Skin of body (tissue), 2 donors: ENCODE data around the gene GEMIN4. TPM values are rescaled to one million over a fixed set of nuclear protein-coding genes. Genes with fewer than 3 reads are reported as not detected.
"Not testable (repeated sequence)": the region's sequence is repeated elsewhere in the genome, so short reads cannot be mapped to it uniquely, and the experiment has no call there.

ENCODE experiments used
- DNase-seq: peaks from one replicate; lab custom pipeline; 2025; lab: John Stamatoyannopoulos, UW
- total RNA-seq: library from RNA; depleted of rRNA; stranded (reverse); fragments of >200 nt; gene quantifications from one replicate; pipeline ENCODE4 v1.2.3, GENCODE V29; 2014

The GEMIN4 gene
- total RNA-seq, 1 donor from 2014 or later = 13.2 TPM

DNA sequence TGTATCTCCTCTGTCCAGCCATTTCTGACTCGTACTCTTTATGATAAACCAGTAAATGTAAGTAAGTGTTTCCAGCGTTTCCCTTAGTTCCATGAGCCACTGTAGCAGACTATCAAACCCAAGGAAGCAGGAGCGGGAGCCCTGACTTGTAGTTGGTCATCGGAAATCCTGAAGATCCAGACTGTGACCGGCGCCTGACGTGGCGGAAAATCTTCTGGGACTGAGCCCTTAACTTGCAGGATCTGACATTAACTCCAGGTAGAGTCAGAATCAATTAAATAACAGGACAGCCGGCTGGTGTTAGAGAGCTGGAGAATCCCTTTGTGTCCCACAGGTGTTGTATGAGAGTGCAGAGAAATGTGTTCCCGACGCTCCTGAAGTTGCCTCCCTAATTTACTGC, 26.0 kb upstream of the GEMIN4 start:
- DNase-seq = no peak

DNA sequence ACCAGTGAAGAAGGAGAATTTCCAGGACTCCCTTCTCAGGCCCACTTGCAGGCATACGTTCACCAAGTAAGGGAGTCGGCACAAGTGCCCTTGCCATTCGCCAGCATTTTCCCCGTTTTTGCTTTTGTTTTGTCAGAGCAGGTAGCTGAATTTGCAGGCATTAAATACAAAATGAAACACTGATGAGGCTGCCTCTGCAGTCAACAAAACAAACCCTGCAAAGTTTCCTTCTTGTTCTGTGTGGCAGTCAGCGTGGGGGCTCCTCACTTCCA, 22.2 kb upstream of the GEMIN4 start:
- DNase-seq = no peak

DNA sequence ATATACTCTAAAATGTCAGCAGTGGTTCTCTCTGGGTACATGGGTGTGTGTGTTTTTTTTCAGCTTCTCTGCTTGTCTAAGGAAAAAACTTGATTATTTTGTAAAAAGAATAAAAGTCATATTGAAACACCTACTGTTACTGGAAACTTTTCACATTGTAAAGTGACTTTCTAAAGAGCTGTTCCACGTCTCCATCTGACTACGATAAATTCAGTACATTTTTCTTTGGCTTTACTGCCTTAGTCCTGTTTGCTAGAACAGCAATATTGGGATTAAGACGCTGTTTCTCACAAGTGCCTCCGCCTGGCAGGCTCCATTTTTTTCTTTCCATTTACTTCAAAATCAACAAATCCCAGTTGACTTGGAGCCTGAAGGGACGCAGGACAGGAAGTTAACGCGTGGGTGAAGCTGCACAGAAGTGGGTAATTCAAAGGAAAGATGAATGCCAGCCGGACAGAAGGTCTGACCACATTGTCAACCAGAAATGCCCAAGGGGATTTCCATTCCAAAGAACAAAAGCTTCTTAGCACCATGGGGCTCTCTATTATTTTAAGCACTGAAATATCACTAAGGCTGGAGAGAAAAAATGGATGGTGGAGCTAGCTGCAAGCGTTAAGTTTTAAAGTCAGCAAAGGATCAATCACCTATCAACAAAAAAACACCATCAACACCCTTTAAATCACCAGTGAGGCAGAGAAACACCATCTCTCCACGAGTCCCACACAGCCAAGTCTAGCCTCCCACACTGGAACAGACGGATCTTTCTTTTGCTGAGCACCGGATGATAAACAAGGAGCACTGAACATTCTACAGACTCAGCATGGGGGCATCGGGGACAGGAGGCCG, 21.6 kb upstream of the GEMIN4 start:
- DNase-seq = no peak

DNA sequence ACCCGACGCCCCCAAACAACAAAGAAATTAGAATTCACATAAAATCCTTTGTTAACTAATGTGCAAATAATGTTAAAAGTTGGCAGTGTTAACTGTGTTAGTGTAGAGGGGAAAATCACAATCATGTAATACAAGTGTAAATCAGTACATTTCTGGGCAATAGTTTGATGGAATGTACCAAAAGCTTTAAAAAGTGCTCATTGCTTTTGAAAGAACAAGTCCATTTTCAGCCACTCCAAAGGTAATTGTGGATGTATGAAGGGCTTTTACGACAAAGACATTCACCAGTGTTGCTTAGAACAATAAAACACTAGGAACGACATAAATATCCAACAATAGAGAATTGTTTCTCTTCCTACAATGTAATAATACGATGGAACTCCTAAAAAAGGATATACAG, 21.0 kb upstream of the GEMIN4 start:
- DNase-seq = no peak

DNA sequence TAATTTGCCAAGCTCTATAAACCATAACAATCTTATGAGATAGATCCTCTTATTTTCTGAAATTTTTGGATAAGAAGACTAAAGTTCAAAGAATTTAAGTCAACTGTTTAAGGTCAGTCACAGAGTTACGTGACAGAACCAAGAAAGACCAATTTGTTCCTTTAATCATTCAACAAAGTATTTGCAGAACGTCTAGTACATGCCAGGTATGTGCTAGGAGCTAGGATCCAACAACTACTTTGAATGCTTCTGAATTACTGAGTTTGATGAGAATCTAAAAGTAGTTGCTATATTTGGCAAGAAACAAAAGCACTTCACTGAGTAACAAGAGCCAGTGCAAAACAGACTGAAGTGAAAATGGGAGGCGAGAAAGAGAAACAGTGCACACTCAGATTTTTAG, 15.0 kb upstream of the GEMIN4 start:
- DNase-seq = no peak

DNA sequence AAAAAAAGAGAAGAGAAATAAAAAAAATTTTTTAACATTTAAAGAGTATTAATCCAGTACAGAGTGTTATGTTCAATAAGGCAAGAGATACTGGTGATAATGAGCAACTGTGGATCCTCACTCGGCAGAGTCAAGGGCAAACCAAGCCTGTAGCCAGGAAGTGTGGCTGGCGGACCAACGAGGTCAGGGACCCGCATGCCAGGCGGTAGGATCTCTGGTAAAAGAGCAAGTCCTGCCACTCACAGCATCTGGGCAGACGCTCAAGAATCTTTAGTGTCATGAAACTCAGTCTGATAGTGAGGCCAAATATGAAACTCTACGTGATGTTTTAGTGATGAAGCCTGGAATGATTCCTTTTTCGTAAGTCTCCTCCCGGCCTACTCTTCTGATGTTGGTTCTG, 8.3 kb upstream of the GEMIN4 start:
- DNase-seq = no peak

DNA sequence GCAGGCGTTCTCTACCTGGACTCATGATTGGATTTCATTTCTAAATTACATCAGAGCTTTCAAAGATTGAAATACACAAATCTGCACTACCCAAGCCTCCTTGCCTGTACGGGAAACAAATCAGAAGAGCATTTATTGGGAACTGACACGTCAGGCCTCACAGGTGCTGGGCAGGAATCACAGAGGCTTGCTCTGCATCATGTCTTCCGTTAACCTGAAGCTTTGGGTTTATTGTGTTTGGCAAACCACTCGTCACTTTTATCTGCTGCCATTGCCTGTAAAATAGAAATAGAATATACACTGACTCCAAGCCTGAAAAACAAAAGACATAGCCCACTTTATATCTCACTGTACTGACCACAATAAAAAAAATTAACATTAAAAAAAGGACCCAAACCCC, 7.9 kb upstream of the GEMIN4 start:
- DNase-seq = no peak

DNA sequence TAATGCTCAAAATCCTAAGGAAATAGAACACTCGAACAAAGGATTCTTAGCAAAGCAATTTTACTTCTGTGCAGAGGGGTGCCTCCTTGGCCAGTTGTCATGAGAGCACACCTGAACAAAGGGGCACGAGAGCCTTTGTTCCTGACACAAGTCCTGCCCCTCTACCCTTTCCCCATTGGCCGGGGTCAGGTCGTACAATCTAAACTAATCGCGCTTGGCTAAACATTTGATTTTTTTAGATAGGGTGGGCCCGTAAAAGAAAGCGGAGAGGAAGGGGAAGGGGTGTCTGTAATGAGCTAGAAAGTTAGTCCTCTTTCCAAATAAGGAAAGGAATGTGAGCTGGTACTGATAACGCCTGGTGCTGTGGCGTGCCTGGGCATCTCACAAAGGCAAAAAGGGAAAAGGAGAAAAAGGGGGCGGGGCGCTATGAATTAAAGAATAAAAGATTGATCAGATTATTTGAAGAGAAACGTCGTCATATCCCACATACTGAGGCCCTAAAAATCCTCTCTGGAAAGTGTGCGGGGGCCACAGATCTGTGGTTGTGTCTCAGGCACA, 4.0 kb upstream of the GEMIN4 start:
- DNase-seq = not testable (repeated sequence)

DNA sequence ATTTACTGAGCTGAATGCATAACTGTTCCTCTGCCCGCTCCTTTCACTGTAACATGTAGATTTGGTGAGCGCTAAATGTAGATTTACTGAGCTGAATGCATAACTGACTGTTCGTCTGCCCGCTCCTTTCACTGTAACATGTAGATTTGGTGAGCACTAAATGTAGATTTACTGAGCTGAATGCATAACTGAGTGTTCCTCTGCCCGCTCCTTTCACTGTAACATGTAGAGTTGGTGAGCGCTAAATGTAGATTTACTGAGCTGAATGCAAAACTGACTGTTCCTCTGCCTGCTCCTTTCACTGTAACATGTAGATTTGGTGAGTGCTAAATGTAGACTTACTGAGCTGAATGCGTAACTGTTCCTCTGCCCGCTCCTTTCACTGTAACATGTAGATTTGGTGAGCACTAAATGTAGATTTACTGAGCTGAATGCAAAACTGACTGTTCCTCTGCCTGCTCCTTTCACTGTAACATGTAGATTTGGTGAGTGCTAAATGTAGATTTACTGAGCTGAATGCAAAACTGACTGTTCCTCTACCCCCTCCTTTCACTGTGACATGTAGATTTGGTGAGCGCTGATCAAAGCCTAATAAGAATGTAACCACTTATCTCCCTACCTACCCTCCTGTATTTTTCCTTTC, 3.4 kb upstream of the GEMIN4 start:
- DNase-seq = not testable (repeated sequence)

DNA sequence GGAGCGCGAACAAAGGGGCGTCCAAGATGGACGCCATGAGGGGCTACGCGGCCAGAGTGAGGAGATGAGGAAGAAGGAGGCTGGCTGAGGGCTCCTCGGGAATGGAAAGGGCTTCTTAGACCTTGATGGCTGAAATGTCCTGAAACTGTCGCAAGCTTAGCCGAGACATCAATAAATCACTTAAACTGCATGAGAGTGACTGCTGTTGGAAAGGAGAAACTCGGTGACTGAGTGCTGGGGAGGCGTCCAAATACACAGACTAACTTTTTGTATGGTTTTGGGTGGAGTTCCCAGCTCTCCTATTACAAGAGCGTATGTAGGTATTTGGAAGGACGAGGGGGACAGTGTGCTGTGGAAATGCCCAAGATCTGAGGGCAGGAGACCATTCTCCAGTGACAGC, 1.4 kb upstream of the GEMIN4 start:
- DNase-seq = no peak

DNA sequence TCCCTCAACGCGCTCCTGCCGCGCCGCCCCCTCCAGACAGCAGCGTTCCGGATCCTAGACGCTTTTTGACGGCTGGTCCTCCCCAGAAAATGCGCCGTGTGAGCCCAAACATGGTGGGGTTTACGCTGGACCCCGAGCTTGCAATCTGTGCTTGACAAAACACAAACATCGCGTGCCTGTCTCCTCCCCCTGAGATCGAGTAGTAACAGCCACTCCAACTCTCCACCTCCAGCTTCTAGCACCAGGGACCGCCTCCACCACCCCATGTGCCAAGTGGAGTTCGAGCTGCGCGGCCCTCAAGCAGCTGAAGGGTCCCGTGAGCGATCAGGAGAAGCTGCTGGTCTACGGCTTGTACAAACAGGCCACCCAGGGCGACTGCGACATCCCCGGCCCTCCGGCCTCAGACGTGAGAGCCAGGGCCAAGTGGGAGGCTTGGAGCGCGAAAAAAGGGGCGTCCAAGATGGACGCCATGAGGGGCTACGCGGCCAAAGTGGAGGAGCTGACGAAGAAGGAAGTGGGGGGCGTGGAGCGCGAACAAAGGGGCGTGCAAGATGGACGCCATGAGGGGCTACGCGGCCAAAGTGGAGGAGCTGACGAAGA, 656 bp upstream of the GEMIN4 start:
- peak; percentile 58 for DNase-seq

DNA sequence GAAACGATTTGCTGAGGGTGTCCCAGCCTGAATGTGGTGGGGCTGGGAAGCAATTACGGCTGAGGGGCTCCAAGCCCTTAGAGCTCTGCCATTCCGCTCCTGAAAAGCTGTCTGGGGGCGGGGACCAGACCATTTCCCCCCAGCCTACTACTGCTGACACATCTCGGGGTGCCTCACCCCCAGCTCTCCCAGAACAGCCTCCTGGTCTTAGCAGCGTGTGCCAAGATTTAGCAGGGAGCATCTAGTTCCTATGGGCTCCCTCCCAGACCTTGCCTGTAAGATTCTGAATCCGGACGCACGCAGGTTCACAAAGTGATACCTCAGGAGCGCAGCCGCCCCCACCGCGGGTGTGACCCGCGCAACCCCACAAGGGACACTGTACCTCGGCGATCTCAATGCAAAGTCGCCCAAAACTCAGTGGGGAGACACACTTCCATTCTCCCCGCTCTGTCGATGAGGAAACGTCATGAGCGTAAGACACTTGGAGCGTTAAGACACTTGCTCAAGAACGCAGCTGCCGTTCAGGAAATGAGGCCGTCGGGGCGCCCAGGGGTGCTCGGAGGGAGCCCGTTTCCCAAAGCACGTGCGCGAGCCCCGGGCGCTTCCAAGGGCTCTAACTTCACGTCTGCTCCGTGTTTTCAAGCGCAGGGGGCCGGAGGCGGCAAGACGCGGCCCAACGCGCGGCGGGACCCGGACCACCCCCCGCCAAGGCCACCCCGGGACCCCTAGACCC, 629 bp downstream of the GEMIN4 start:
- no peak for DNase-seq

DNA sequence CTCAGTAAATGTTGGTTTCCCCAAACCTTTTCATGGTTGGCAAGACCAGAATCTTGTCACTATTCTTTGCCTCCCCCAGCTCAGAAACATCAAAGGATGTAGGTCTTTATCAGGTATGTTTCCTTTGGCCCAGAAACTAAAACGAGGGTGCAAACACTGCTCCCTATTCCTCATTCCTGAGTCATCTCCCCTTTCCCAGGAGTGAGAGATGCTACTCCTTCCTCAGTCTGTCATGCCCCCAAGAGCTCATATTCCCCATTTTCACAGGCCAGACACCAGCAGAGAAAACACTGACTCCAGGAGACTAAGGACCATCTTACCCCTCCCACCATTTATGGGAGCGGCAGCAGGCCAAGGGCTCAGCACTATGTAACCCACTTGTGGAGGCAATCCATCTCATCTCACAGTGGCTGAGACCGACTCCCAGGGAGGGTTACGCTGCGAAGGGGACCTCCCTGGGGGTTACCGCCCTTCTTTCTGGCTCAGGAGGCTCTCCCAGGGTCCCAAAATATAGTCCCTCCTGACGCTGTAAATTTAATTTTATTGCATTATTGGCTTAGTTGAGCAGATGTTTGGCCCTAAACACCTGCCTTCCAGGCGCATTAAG, 1.5 kb downstream of the GEMIN4 start:
- DNase-seq = no peak

DNA sequence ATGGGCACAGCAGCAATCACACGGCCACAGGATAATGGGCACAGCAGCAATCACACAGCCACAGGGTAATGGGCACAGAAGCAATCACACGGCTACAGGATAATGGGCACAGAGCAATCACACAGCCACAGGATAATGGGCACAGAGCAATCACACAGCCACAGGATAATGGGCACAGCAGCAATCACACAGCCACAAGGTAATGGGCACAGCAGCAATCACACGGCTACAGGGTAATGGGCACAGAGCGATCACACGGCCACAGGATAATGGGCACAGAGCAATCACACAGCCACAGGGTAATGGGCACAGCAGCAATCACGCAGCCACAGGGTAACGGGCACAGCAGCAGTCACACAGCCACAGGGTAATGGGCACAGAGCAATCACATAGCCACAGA, 2.7 kb downstream of the GEMIN4 start:
- not testable (repeated sequence) for DNase-seq

DNA sequence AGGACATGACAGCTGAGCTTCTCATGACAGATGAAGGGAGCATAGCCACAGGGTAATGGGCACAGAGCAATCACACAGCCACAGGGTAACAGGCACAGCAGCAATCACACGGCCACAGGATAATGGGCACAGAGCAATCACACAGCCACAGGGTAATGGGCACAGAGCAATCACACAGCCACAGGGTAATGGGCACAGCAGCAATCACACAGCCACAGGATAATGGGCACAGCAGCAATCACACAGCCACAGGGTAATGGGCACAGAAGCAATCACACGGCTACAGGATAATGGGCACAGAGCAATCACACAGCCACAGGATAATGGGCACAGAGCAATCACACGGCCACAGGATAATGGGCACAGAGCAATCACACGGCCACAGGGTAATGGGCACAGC, 3.5 kb downstream of the GEMIN4 start:
- not testable (repeated sequence) for DNase-seq

DNA sequence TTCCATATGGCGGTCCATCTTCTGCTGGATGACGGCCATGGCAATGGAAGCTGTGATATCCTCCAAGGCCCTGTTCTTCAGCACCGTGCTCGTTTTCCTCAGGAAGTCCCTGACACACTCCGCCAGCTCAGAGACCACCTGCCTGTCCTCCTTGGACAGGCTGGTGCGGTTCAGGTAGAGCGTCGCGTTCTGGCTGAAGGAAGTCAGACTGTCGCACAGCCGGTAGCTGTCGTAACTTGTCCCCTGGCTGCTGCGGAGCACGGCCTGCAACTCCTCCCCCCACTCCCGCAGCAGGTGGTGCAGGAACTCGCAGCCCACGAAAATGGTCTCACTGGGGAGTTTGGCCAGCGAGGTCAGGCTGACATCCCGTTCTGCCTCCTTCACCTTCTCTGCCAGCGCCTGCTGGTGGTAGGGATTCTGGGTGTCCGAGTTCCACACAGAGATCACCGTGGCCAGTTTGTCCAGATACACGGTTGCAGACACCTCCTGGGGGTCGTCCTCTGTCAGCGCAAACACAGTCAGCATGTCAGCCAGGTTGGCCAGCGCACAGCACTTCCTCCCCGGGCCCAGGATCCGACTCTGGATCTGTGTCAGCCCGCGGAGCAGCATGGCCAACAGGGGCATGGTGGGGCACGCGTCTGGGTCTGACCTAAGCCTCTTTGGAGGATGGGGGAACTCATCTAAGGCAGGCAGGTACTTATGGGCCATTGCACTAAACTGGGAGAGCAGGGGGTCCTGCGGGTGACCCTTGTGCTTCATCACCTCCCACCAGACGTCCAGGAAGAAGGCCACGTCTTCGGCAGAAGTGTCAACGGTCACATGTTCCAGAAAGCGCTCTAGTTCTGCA, 5.1 kb downstream of the GEMIN4 start:
- no peak for DNase-seq

DNA sequence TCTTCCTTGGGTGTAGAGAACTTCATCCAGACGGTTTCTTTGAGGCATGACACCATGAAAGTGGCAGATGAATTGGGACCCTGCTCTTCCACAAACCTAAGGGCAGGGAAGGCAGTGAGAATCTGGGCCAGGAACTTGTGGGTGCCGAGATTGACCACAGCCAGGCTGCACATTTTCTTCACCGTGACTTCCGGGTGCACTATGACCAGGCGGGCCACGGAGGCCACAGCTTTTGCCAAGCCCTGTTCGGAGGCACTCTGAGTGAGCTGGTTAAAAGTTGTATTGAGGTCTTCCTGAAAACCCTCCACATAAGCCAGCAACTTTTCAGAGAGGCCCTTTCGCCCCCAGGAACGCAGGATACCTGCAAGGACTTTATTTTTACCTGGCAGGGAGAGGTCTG, 5.9 kb downstream of the GEMIN4 start:
- DNase-seq = no peak

DNA sequence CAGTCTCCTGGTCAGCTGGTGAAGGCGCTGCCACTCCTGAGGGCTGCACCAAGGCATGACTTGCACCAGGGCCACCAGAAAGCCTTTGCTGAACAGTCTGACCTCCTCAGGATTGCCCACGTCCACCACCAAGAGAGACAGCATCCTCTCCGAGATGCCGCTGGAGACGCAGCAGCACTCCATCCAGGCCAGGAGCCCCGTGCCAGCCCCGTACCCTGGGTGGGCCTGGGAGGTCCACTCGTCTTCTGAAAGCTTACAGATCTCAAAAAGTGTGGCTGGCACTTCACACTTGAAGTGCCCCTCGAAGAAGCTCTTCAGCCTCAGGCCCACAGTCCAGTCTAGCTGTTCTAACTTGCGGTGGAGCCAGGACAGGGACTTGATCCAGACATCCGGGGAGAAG, 6.7 kb downstream of the GEMIN4 start:
- DNase-seq = no peak

DNA sequence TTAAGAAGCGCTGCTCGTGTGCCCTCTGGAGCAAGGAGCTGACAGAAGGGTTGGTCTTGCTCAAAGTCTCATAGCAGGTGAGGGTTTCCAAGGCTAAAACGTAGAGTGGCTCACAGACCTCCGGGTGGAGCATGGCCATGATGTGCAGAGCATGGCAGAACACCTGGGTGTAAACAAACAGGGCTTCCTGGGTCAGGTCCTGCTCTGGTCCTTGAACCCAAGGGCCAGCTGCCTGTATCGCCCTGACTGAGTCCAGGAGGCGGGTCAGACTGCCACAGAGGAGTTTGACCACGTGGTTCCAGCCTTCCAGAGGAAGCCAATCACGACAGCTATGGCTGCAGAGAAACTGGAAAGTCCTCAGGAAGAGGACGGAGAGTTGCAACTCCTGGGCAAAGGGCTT, 7.1 kb downstream of the GEMIN4 start:
- DNase-seq = no peak

DNA sequence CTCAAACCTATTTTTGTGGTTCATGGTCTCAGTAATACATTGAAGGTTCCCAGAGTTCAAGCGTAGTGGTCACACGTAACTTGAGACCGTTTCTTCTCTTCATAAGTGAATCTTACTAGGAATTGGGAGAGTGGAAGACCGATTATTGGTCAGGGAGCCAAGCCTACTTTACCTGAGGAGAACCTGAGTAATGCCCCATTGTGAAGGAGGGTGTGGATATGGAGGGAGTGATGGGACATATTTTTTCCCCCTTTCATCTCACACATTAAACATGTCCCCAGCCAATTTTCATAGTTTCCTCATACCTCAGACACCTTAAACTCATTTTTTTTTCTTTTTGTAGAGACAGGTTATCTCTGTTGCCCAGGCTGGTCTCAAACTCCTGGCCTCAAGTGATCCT, 8.9 kb downstream of the GEMIN4 start:
- no peak for DNase-seq
